Mesenchymal stem cell (in vitro differentiated cells and primary cell): ENCODE measurements around the gene QSOX1.

Experiments
- DNase-seq: peaks from one replicate; pipeline ENCODE4 v3.0.0-alpha.2; 2013
- H2AFZ ChIP-seq: one replicate; pipeline ENCODE4 v1.6.1; 2013; ENCODE audit warnings: low read depth, mild to moderate bottlenecking, control low read depth, inconsistent platforms, low read length, moderate library complexity
- H2AK5ac ChIP-seq: 2 replicates; pipeline ENCODE4 v1.6.1; 2013; ENCODE audit warnings: low read length, moderate library complexity, mild to moderate bottlenecking, inconsistent platforms; ENCODE audit not compliant: severe bottlenecking
- H2BK120ac ChIP-seq: one replicate; pipeline ENCODE4 v1.6.1; 2013; ENCODE audit warnings: low read depth, mild to moderate bottlenecking, inconsistent platforms, low read length, moderate library complexity
- H2BK12ac ChIP-seq, 2 experiments: one replicate each; pipeline ENCODE4 v1.6.1; 2013; ENCODE audit warnings: inconsistent platforms in 2 of 2, low read length in 2 of 2, mild to moderate bottlenecking in 2 of 2, moderate library complexity in 2 of 2, control low read depth in 1 of 2
- H2BK15ac ChIP-seq: one replicate; pipeline ENCODE4 v1.6.1; 2013; ENCODE audit warnings: mild to moderate bottlenecking, low read depth, inconsistent platforms; ENCODE audit not compliant: poor library complexity, severe bottlenecking
- H2BK5ac ChIP-seq: 2 replicates; pipeline ENCODE4 v1.6.1; 2013; ENCODE audit warnings: low read depth, mild to moderate bottlenecking, low read length, control low read depth, inconsistent platforms; ENCODE audit not compliant: poor library complexity, severe bottlenecking
- H3K14ac ChIP-seq, 2 experiments: one replicate each; pipeline ENCODE4 v1.6.1; 2013; ENCODE audit warnings: inconsistent platforms in 2 of 2, low read length in 2 of 2, control low read depth in 1 of 2, mild to moderate bottlenecking in 1 of 2, moderate library complexity in 1 of 2
- H3K18ac ChIP-seq, 2 experiments: one replicate each; pipeline ENCODE4 v1.6.1; 2013; ENCODE audit warnings: inconsistent platforms in 2 of 2, low read length in 2 of 2, control low read depth in 1 of 2, low read depth in 1 of 2, mild to moderate bottlenecking in 1 of 2
- H3K23ac ChIP-seq, 2 experiments: one replicate each; pipeline ENCODE4 v1.6.1; 2013; ENCODE audit warnings: inconsistent platforms in 2 of 2, low read length in 2 of 2, mild to moderate bottlenecking in 2 of 2, moderate library complexity in 2 of 2, control low read depth in 1 of 2
- H3K27ac ChIP-seq: 2 replicates; pipeline ENCODE4 v1.5.1; 2013; ENCODE audit warnings: mild to moderate bottlenecking, moderate library complexity, low read length, control low read depth, inconsistent platforms; ENCODE audit not compliant: poor library complexity, severe bottlenecking
- H3K27me3 ChIP-seq, 2 experiments: 2 replicates each; pipeline versions ENCODE4 v1.6.1 to v1.7.0; 2013; ENCODE audit warnings: low read length in 2 of 2, mild to moderate bottlenecking in 2 of 2, moderate library complexity in 2 of 2, control low read depth in 1 of 2, inconsistent platforms in 1 of 2; ENCODE audit not compliant: control insufficient read depth in 1 of 2, insufficient read depth in 1 of 2
- H3K36me3 ChIP-seq, 2 experiments: 2 replicates each; pipeline versions ENCODE4 v1.6.1 to v1.7.0; 2013; ENCODE audit warnings: low read length in 2 of 2, control low read depth in 1 of 2, inconsistent platforms in 1 of 2, low read depth in 1 of 2, mild to moderate bottlenecking in 1 of 2; ENCODE audit not compliant: insufficient read depth in 2 of 2, control insufficient read depth in 1 of 2
- H3K4ac ChIP-seq, 2 experiments: one replicate each; pipeline ENCODE4 v1.6.1; 2013; ENCODE audit warnings: inconsistent platforms in 2 of 2, low read length in 2 of 2, mild to moderate bottlenecking in 2 of 2, moderate library complexity in 2 of 2, control low read depth in 1 of 2, low read depth in 1 of 2
- H3K4me1 ChIP-seq: 2 replicates; pipeline ENCODE4 v1.6.1; 2013; ENCODE audit warnings: low read depth, low read length, control low read depth; ENCODE audit not compliant: control insufficient read depth, insufficient read depth
- H3K4me2 ChIP-seq: 2 replicates; pipeline ENCODE4 v1.6.1; 2013; ENCODE audit warnings: low read length, mild to moderate bottlenecking, inconsistent platforms; ENCODE audit not compliant: poor library complexity, severe bottlenecking
- H3K4me3 ChIP-seq, 2 experiments: 2 replicates each; pipeline versions ENCODE4 v1.5.1 to v1.7.0; 2013; ENCODE audit warnings: low read length in 2 of 2, mild to moderate bottlenecking in 2 of 2, control low read depth in 1 of 2, low read depth in 1 of 2; ENCODE audit not compliant: insufficient read depth in 1 of 2
- H3K79me1 ChIP-seq: replicated peaks from 2 replicates; pipeline ENCODE4 v1.6.1; 2013; ENCODE audit warnings: mild to moderate bottlenecking, control low read depth, low read length, inconsistent platforms; ENCODE audit not compliant: poor library complexity, severe bottlenecking
- H3K9ac ChIP-seq: 2 replicates; pipeline ENCODE4 v1.7.0; 2013; ENCODE audit warnings: mild to moderate bottlenecking, low read length, moderate library complexity
- H3K9me3 ChIP-seq: 2 replicates; pipeline ENCODE4 v1.7.0; 2013; ENCODE audit warnings: mild to moderate bottlenecking, low read length; ENCODE audit not compliant: control insufficient read depth
- H4K8ac ChIP-seq: one replicate; pipeline ENCODE4 v1.6.1; 2013; ENCODE audit warnings: inconsistent platforms, mild to moderate bottlenecking, low read length, moderate library complexity
- H4K91ac ChIP-seq: one replicate; pipeline ENCODE4 v1.6.1; 2013; ENCODE audit warnings: mild to moderate bottlenecking, low read length, inconsistent platforms
- WGBS: methylation state at CpG from one replicate; pipeline ENCODE4 v1.1.7; 2013; ENCODE audit warnings: mixed read lengths; 5-methylcytosine and 5-hydroxymethylcytosine counted together

The QSOX1 gene

GRCh38 chr1:180243517-180244221 is 89.0 kb downstream of the QSOX1 start:
- Histone ChIP-seq H3K18ac (no peak overlapping the region), H2AK5ac (no peak overlapping the region), H2AFZ (no peak overlapping the region), H3K27me3 (peaks cover 40 to 87% of the 10 kb centered on the region in 2 experiments), H3K36me3 (no peaks in the 10 kb centered on the region), H3K9ac (no peak overlapping the region), H4K8ac (no peak overlapping the region), H2BK15ac (no peak overlapping the region), H4K91ac (no peak overlapping the region), H3K4me2 (no peak overlapping the region), H2BK12ac (no peak overlapping the region), H2BK5ac (no peak overlapping the region), H3K9me3 (no peaks in the 10 kb centered on the region), H3K4ac (no peak overlapping the region), H3K23ac (no peak overlapping the region), H3K27ac (no peak overlapping the region), H3K4me1 (peaks cover 6% of the 10 kb centered on the region), H3K14ac (no peak overlapping the region), H3K4me3 (no peak overlapping the region), H2BK120ac (no peak overlapping the region), H3K79me1 (no peaks in the 10 kb centered on the region)
- WGBS, result 87% methylated on average over 11 of the region's 11 CpGs
- DNase-seq, result no peak

GRCh38 chr1:180244840-180245239 is 90.2 kb downstream of the QSOX1 start:
- no peaks in the 10 kb centered on the region for H3K79me1 ChIP-seq
- no peak overlapping the region for H2BK12ac ChIP-seq
- 89% methylated on average over 6 of the region's 6 CpGs for WGBS
- no peak overlapping the region for H2AFZ ChIP-seq
- H2BK5ac ChIP-seq, result no peak overlapping the region
- H2BK120ac ChIP-seq, result no peak overlapping the region
- H2BK15ac ChIP-seq, result no peak overlapping the region
- H3K9me3 ChIP-seq, result no peaks in the 10 kb centered on the region
- peaks cover 9% of the 10 kb centered on the region for H3K4me1 ChIP-seq
- H3K23ac ChIP-seq, result no peak overlapping the region
- H3K14ac ChIP-seq, result no peak overlapping the region
- H4K91ac ChIP-seq, result no peak overlapping the region
- no peaks in the 10 kb centered on the region for H3K36me3 ChIP-seq
- no peak overlapping the region for H3K4me2 ChIP-seq
- no peak overlapping the region for H3K4ac ChIP-seq
- peaks cover 28 to 87% of the 10 kb centered on the region in 2 experiments for H3K27me3 ChIP-seq
- H2AK5ac ChIP-seq, result no peak overlapping the region
- H3K4me3 ChIP-seq, result no peak overlapping the region
- H4K8ac ChIP-seq, result no peak overlapping the region
- H3K9ac ChIP-seq, result no peak overlapping the region
- H3K18ac ChIP-seq, result no peak overlapping the region
- DNase-seq, result no peak
- no peak overlapping the region for H3K27ac ChIP-seq

- no peaks in the 10 kb centered on the region for H3K36me3 ChIP-seq
- peaks cover 12 to 82% of the 10 kb centered on the region in 2 experiments for H3K27me3 ChIP-seq
- H3K4ac ChIP-seq, result no peak overlapping the region
- no peak overlapping the region for H3K4me3 ChIP-seq
- no peaks in the 10 kb centered on the region for H3K79me1 ChIP-seq
- H3K14ac ChIP-seq, result no peak overlapping the region
- H3K23ac ChIP-seq, result no peak overlapping the region
- H2AK5ac ChIP-seq, result no peak overlapping the region
- no peak for DNase-seq
- H3K27ac ChIP-seq, result no peak overlapping the region
- H3K18ac ChIP-seq, result no peak overlapping the region
- no peak overlapping the region for H2BK12ac ChIP-seq
- no peak overlapping the region for H3K9ac ChIP-seq
- no peak overlapping the region for H2BK5ac ChIP-seq
- H3K9me3 ChIP-seq, result no peaks in the 10 kb centered on the region
- H4K8ac ChIP-seq, result no peak overlapping the region
- H3K4me2 ChIP-seq, result no peak overlapping the region
- no peak overlapping the region for H4K91ac ChIP-seq
- H3K4me1 ChIP-seq, result peaks cover 14% of the 10 kb centered on the region
- WGBS, result 97% methylated on average over 5 of the region's 5 CpGs
- no peak overlapping the region for H2BK120ac ChIP-seq
- no peak overlapping the region for H2BK15ac ChIP-seq
- no peak overlapping the region for H2AFZ ChIP-seq
Measured at GRCh38 chr1:180246579-180246978, 91.9 kb downstream of the QSOX1 start.

- Histone ChIP-seq H2BK15ac (no peak overlapping the region), H2AFZ (no peak overlapping the region), H2BK5ac (no peak overlapping the region), H4K8ac (no peak overlapping the region), H3K14ac (no peak overlapping the region), H3K4ac (no peak overlapping the region), H3K27ac (no peak overlapping the region), H2AK5ac (no peak overlapping the region), H3K79me1 (no peaks in the 10 kb centered on the region), H2BK120ac (no peak overlapping the region), H3K4me1 (peaks cover 14% of the 10 kb centered on the region), H3K27me3 (peaks cover 12 to 85% of the 10 kb centered on the region in 2 experiments), H3K36me3 (no peaks in the 10 kb centered on the region), H3K23ac (no peak overlapping the region), H3K4me3 (no peak overlapping the region), H4K91ac (no peak overlapping the region), H3K9me3 (no peaks in the 10 kb centered on the region), H3K9ac (no peak overlapping the region), H2BK12ac (no peak overlapping the region), H3K18ac (no peak overlapping the region), H3K4me2 (no peak overlapping the region)
- WGBS, result 92% methylated on average over 3 of the region's 3 CpGs
- DNase-seq, result no peak
Measured at GRCh38 chr1:180247061-180247460, 92.4 kb downstream of the QSOX1 start.
